Smooth muscle cell (in vitro differentiated cells): Measurements from ENCODE around the gene ASIC5. TPM values are rescaled to one million over a fixed set of nuclear protein-coding genes. Genes with fewer than 3 reads are reported as not detected.

Experiments used
- DNase-seq: peaks from one replicate; lab custom pipeline; 2025; ENCODE audit not compliant: unreplicated experiment; lab: John Stamatoyannopoulos, UW
- H2AFZ ChIP-seq: fragments of 200-600 bp; sonication (generic); 2 replicates; pipeline ENCODE4 v1.6.0; 2016; ENCODE audit warnings: antibody characterized with exemption, low read depth, mild to moderate bottlenecking
- H3F3A ChIP-seq: fragments of 200-600 bp; sonication (generic); 2 replicates; pipeline ENCODE4 v1.6.0; 2017; ENCODE audit warnings: antibody characterized with exemption, low read depth
- H3K27ac ChIP-seq: fragments of 200-600 bp; sonication (generic); 2 replicates; pipeline ENCODE4 v1.5.1; 2016; ENCODE audit warnings: low read depth, mild to moderate bottlenecking
- H3K27me3 ChIP-seq: fragments of 200-600 bp; sonication (generic); 2 replicates; pipeline ENCODE4 v1.6.1; 2016; ENCODE audit warnings: low read depth, mild to moderate bottlenecking
- H3K36me3 ChIP-seq: fragments of 200-600 bp; sonication (generic); 2 replicates; pipeline ENCODE4 v1.5.1; 2016; ENCODE audit warnings: low read depth
- H3K4me1 ChIP-seq: fragments of 200-600 bp; sonication (generic); 2 replicates; pipeline ENCODE4 v1.5.1; 2016; ENCODE audit warnings: low read depth
- H3K4me2 ChIP-seq: fragments of 200-600 bp; sonication (generic); 2 replicates; pipeline ENCODE4 v1.6.0; 2016; ENCODE audit warnings: mild to moderate bottlenecking
- H3K4me3 ChIP-seq: fragments of 200-600 bp; sonication (generic); 2 replicates; pipeline ENCODE4 v1.5.1; 2016; ENCODE audit warnings: mild to moderate bottlenecking
- H3K79me2 ChIP-seq: fragments of 200-600 bp; sonication (generic); 2 replicates; pipeline ENCODE4 v1.6.0; 2016; ENCODE audit warnings: low read depth, mild to moderate bottlenecking
- H3K9ac ChIP-seq: fragments of 200-600 bp; sonication (generic); 2 replicates; pipeline ENCODE4 v1.6.0; 2016; ENCODE audit warnings: low read depth
- H3K9me3 ChIP-seq: fragments of 200-600 bp; sonication (generic); replicated peaks from 2 replicates; pipeline ENCODE4 v1.5.1; 2016; ENCODE audit warnings: low read depth
- H4K20me1 ChIP-seq: fragments of 200-600 bp; sonication (generic); 2 replicates; pipeline ENCODE4 v1.6.0; 2016; ENCODE audit warnings: low read depth
- WGBS: methylation state at CpG from one replicate; pipeline ENCODE4 v1.1.7; 2016; ENCODE audit warnings: low lambda C conversion rate; 5-methylcytosine and 5-hydroxymethylcytosine counted together
- polyA plus RNA-seq: library from polyadenylated mRNA; unstranded; fragments of >200 nt; fragmentation: Nextera tagmentation; extraction: Ambion mirVana; gene quantifications from 2 replicates; pipeline ENCODE4 v1.2.1, GENCODE V29; 2016
- total RNA-seq: library from RNA; depleted of rRNA; stranded (reverse); fragments of >200 nt; gene quantifications from 2 replicates; pipeline ENCODE4 v1.2.3, GENCODE V29; 2014
- TF ChIP-seq, protein P1 (sequence below): fragments of 200-600 bp; sonication (generic); IDR thresholded peaks from 2 replicates; pipeline ENCODE4 v1.5.1; 2017; ENCODE audit warnings: borderline replicate concordance, mild to moderate bottlenecking, antibody characterized with exemption; ENCODE audit not compliant: insufficient read depth, poor library complexity, severe bottlenecking

Gene ASIC5
- total and polyA plus RNA-seq, 2 experiments from 2014 or later, result not detected

- no peak for DNase-seq
- Histone ChIP-seq H3K4me2 (no peak overlapping the region), H3K27me3 (no peaks in the 10 kb centered on the region), H3K36me3 (peaks cover 3% of the 10 kb centered on the region), H3F3A (no peaks in the 10 kb centered on the region), H3K27ac (no peak overlapping the region), H4K20me1 (no peaks in the 10 kb centered on the region), H3K4me1 (no peaks in the 10 kb centered on the region), H2AFZ (peak overlapping the region; percentile 72), H3K79me2 (no peaks in the 10 kb centered on the region), H3K9ac (no peak overlapping the region), H3K4me3 (no peak overlapping the region), H3K9me3 (no peaks in the 10 kb centered on the region)
- TF ChIP-seq, protein P1, sequence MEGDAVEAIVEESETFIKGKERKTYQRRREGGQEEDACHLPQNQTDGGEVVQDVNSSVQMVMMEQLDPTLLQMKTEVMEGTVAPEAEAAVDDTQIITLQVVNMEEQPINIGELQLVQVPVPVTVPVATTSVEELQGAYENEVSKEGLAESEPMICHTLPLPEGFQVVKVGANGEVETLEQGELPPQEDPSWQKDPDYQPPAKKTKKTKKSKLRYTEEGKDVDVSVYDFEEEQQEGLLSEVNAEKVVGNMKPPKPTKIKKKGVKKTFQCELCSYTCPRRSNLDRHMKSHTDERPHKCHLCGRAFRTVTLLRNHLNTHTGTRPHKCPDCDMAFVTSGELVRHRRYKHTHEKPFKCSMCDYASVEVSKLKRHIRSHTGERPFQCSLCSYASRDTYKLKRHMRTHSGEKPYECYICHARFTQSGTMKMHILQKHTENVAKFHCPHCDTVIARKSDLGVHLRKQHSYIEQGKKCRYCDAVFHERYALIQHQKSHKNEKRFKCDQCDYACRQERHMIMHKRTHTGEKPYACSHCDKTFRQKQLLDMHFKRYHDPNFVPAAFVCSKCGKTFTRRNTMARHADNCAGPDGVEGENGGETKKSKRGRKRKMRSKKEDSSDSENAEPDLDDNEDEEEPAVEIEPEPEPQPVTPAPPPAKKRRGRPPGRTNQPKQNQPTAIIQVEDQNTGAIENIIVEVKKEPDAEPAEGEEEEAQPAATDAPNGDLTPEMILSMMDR, result no peak
These were observed 24.0 kb downstream of the ASIC5 start for GRCh38 chr4:155842080-155842479.

DNA sequence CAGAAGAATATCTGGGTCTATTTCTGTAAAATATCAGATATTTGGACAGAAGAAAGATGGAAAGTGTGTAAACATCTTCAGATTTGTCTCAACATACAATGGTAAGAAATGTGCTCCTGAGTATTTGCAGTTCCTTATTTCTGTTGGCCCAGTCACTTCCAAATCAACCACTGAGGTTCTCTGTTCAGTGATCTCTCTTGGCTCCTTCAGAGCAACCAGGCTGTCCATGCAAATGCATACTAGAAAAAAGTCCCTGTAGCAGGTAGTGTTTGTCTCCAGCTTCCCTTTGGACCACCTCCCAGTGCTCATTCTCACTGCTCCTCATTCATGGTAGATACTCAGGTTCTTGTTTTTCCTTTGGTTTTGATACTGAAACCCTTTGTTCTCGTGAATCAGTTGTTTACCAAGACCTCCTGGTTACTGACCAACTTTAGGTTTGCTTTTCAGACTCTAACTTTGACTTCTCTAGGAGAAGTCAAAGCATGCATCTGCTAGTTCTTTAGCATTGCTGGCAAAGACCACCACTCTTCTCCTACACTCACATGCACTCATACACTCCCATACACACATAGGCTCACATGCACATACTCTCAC, 28.8 kb downstream of the ASIC5 start:
- no peak for DNase-seq
- Histone ChIP-seq H3K9ac (no peak overlapping the region), H3K36me3 (no peaks in the 10 kb centered on the region), H3K27ac (no peak overlapping the region), H3K4me1 (no peaks in the 10 kb centered on the region), H4K20me1 (no peaks in the 10 kb centered on the region), H3F3A (no peaks in the 10 kb centered on the region), H3K27me3 (no peaks in the 10 kb centered on the region), H2AFZ (no peak overlapping the region), H3K4me3 (no peak overlapping the region), H3K79me2 (no peaks in the 10 kb centered on the region), H3K4me2 (no peak overlapping the region), H3K9me3 (no peaks in the 10 kb centered on the region)
- 90% methylated on average over 1 of the region's 1 CpG for WGBS
- TF ChIP-seq, protein P1, result no peak

DNA sequence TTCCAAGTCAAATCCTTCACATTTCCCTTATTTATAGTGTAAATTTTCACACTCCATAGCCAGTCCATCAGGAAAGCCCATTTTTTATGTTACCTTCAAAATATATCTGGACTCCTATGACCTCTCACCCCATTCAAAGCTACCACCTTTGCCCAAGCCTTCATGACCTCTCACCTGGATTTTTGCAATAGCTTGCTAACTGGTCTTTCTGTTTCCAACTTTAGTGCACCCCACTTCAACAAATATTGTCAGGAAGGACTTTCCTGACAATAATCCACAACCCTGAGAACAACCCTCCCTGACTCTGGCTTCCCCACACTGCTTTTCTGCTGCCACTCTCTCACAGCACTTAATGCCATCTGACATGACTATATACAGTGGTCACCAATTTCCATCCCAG, 33.4 kb downstream of the ASIC5 start:
- Histone ChIP-seq H4K20me1 (no peaks in the 10 kb centered on the region), H3K36me3 (no peaks in the 10 kb centered on the region), H3K79me2 (no peaks in the 10 kb centered on the region), H3K4me3 (no peak overlapping the region), H3K9me3 (no peaks in the 10 kb centered on the region), H3K27ac (no peak overlapping the region), H3K4me2 (no peak overlapping the region), H3K9ac (no peak overlapping the region), H3K27me3 (no peaks in the 10 kb centered on the region), H3F3A (no peaks in the 10 kb centered on the region), H2AFZ (no peak overlapping the region), H3K4me1 (no peaks in the 10 kb centered on the region)
- TF ChIP-seq, protein P1, result no peak
- DNase-seq, result no peak

- H3K27ac ChIP-seq, result no peak overlapping the region
- TF ChIP-seq, protein P1, result no peak
These were observed 37.4 kb downstream of the ASIC5 start for GRCh38 chr4:155828628-155829027.

More at GRCh38 chr4:155828628-155829027, 37.4 kb downstream of the ASIC5 start:
- Histone ChIP-seq H4K20me1 (no peaks in the 10 kb centered on the region), H3K36me3 (no peaks in the 10 kb centered on the region), H3K9ac (no peak overlapping the region), H3K4me1 (no peaks in the 10 kb centered on the region), H3K9me3 (no peaks in the 10 kb centered on the region), H3K27me3 (no peaks in the 10 kb centered on the region), H3F3A (no peaks in the 10 kb centered on the region), H3K79me2 (no peaks in the 10 kb centered on the region), H3K4me2 (no peak overlapping the region), H3K4me3 (no peak overlapping the region), H2AFZ (no peak overlapping the region)
- WGBS, result 88% methylated on average over 3 of the region's 3 CpGs
- no peak for DNase-seq
